ENCODE results near the gene GOLGA6L22. TPM values are rescaled to one million over a fixed set of nuclear protein-coding genes. Genes with fewer than 3 reads are reported as not detected.
"Not testable (repeated sequence)": the region's sequence is repeated elsewhere in the genome, so short reads cannot be mapped to it uniquely, and the experiment has no call there.

GOLGA6L22 gene, protein sequence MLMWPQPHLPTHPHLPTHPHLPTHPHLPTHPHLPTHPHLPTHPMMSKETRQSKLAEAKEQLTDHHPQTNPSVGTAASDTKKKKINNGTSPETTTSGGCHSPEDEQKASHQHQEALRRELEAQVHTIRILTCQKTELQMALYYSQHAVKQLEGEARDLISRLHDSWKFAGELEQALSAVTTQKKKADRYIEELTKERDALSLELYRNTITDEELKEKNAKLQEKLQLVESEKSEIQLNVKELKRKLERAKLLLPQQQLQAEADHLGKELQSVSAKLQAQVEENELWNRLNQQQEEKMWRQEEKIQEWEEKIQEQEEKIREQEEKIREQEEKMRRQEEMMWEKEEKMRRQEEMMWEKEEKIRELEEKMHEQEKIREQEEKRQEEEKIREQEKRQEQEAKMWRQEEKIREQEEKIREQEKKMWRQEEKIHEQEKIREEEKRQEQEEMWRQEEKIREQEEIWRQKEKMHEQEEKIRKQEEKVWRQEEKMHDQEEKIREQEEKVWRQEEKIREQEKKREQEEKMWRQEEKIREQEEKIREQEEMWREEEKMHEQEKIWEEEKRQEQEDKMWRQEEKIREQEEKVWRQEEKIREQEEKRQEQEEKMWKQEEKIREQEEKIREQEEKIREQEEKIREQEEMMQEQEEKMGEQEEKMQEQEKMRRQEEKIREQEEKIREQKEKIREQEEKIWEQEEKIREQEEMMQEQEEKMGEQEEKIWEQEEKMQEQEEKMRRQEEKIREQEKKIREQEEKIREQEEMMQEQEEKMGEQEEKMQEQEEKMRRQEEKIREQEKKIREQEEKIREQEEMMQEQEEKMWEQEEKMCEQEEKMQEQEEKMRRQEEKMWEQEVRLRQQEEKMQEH
- polyA plus RNA-seq = not detected
- long read RNA-seq, donor 1 = 0 reads
- long read RNA-seq, donor 2 = 0 reads
- long read RNA-seq, donor 3 = 0 reads
- long read RNA-seq, donor 4 = 0 reads
- long read RNA-seq, donor 5 = 0 reads
- long read RNA-seq, donor 6 = 0 reads
- long read RNA-seq, donor 7 = 0 reads
- long read RNA-seq, donor 8 = 0 reads
- long read RNA-seq, donor 9 = 0 reads
- long read RNA-seq, donor 10 = 0 reads

DNA sequence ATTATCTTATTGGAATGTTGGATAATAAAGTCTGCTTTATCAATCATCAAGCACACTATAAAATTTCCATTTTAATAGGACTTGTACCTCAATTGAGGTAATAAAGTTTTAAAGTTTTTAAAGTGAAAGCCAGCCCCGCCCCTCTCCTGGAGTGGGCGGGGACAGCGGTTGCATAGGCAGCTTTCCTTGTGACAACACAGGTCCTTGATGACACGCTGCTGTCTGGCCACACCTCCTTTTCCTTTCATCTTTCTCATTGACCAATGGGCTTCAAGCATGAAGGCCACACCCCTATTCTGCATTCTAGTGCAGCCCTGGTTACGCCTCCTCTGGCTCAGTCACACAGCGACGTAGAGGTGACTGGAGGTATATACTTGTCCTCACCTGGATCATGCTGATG lies at the start of gene GOLGA6L22:
GOLGA6L22 (plus strand) TSS at position 301 of the 400 bp plus-strand sequence; CDS start at position 392, 91 bp downstream.
- H3K27ac ChIP-seq (ENCODE audit: low read depth in 1 of 3, low read length in 2 of 3); H3K27me3 ChIP-seq (ENCODE audit: control insufficient read depth in 3 of 3, insufficient read depth in 3 of 3, low read length in 3 of 3); H3K4me3 ChIP-seq (ENCODE audit: low read depth in 1 of 3, low read length in 3 of 3); DNase-seq; H3K4me1 ChIP-seq (ENCODE audit: control insufficient read depth in 3 of 3, insufficient read depth in 2 of 3, low read depth in 1 of 3, low read length in 2 of 3); H3K9me3 ChIP-seq (ENCODE audit: control insufficient read depth in 2 of 2, insufficient read depth in 1 of 2, low read depth in 1 of 2, low read length in 1 of 2); H3K36me3 ChIP-seq (ENCODE audit: control insufficient read depth in 3 of 3, insufficient read depth in 2 of 3, low read depth in 1 of 3, low read length in 3 of 3); FAIRE-seq: not testable (repeated sequence)
- no CpG with 5 or more reads among the region's 7 CpGs for WGBS, 3 donors

- WGBS, 3 donors = 41 to 76% (median 69%) methylated on average over 3 to 11 of the region's 19 CpGs
- H3K4me3 ChIP-seq (ENCODE audit: low read depth in 1 of 3, low read length in 3 of 3); H3K9me3 ChIP-seq (ENCODE audit: control insufficient read depth in 2 of 2, insufficient read depth in 1 of 2, low read depth in 1 of 2, low read length in 1 of 2); H3K27me3 ChIP-seq (ENCODE audit: control insufficient read depth in 3 of 3, insufficient read depth in 3 of 3, low read length in 3 of 3); H3K36me3 ChIP-seq (ENCODE audit: control insufficient read depth in 3 of 3, insufficient read depth in 2 of 3, low read depth in 1 of 3, low read length in 3 of 3); H3K27ac ChIP-seq (ENCODE audit: low read depth in 1 of 3, low read length in 2 of 3); FAIRE-seq; DNase-seq; H3K4me1 ChIP-seq (ENCODE audit: control insufficient read depth in 3 of 3, insufficient read depth in 2 of 3, low read depth in 1 of 3, low read length in 2 of 3): not testable (repeated sequence)
Measured at GRCh38 chr15:22417288-22417687, 41.4 kb upstream of the GOLGA6L22 start.

DNA sequence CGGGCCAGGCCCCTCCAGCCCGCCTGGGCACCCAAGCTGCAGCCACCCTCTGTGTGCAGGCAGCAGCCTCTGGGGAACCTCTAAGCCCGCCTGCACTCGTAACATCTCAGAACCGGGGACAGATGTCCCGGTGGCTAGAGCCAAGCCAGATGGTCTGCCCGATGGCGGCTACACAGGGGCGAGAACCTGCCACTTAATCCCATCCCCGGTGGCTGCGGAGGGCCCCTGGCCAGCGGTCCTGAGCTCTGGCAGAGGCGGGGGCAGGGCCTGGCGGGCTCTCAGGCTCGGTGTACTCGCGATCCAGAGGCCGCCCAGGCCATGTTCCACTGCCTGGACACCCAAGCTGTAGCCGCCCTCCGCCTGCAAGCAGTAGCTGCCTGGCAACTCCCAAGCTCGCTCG lies 40.9 kb upstream of the GOLGA6L22 start:
- not testable (repeated sequence) for FAIRE-seq; H3K4me3 ChIP-seq (ENCODE audit: low read depth in 1 of 3, low read length in 3 of 3); H3K9me3 ChIP-seq (ENCODE audit: control insufficient read depth in 2 of 2, insufficient read depth in 1 of 2, low read depth in 1 of 2, low read length in 1 of 2); H3K36me3 ChIP-seq (ENCODE audit: control insufficient read depth in 3 of 3, insufficient read depth in 2 of 3, low read depth in 1 of 3, low read length in 3 of 3); H3K27ac ChIP-seq (ENCODE audit: low read depth in 1 of 3, low read length in 2 of 3); DNase-seq; H3K27me3 ChIP-seq (ENCODE audit: control insufficient read depth in 3 of 3, insufficient read depth in 3 of 3, low read length in 3 of 3); H3K4me1 ChIP-seq (ENCODE audit: control insufficient read depth in 3 of 3, insufficient read depth in 2 of 3, low read depth in 1 of 3, low read length in 2 of 3)
- 48 to 73% (median 52%) methylated on average over 5 to 11 of the region's 22 CpGs for WGBS, 3 donors

GRCh38 chr15:22418212-22418611 lies 40.5 kb upstream of the GOLGA6L22 start:
- not testable (repeated sequence) for H3K4me3 ChIP-seq (ENCODE audit: low read depth in 1 of 3, low read length in 3 of 3); H3K9me3 ChIP-seq (ENCODE audit: control insufficient read depth in 2 of 2, insufficient read depth in 1 of 2, low read depth in 1 of 2, low read length in 1 of 2); H3K27me3 ChIP-seq (ENCODE audit: control insufficient read depth in 3 of 3, insufficient read depth in 3 of 3, low read length in 3 of 3); DNase-seq; H3K36me3 ChIP-seq (ENCODE audit: control insufficient read depth in 3 of 3, insufficient read depth in 2 of 3, low read depth in 1 of 3, low read length in 3 of 3); H3K27ac ChIP-seq (ENCODE audit: low read depth in 1 of 3, low read length in 2 of 3); H3K4me1 ChIP-seq (ENCODE audit: control insufficient read depth in 3 of 3, insufficient read depth in 2 of 3, low read depth in 1 of 3, low read length in 2 of 3); FAIRE-seq
- WGBS, 3 donors = no CpG with 5 or more reads among the region's 29 CpGs

DNA sequence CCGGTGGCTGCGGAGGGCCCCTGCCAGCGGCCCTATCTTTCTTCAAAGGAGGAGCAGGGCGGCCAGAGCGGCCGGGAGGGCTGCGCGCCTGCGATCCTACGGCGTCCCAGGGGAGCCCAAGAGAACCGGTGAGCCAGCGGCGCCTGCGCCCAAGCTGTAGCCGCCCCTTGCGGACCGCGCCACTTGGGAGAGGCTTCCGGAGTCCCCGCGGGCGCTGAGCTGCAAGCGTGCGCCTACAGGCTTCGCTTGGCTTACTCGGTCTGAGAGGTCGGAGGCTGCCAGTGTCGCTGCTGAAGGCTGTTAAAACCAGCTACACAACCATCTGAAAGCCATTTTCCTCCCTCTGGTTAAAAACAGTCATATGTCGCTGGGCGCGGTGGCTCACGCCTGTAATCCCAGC lies 40.0 kb upstream of the GOLGA6L22 start:
- not testable (repeated sequence) for H3K27ac ChIP-seq (ENCODE audit: low read depth in 1 of 3, low read length in 2 of 3); H3K4me1 ChIP-seq (ENCODE audit: control insufficient read depth in 3 of 3, insufficient read depth in 2 of 3, low read depth in 1 of 3, low read length in 2 of 3); H3K36me3 ChIP-seq (ENCODE audit: control insufficient read depth in 3 of 3, insufficient read depth in 2 of 3, low read depth in 1 of 3, low read length in 3 of 3); H3K9me3 ChIP-seq (ENCODE audit: control insufficient read depth in 2 of 2, insufficient read depth in 1 of 2, low read depth in 1 of 2, low read length in 1 of 2); FAIRE-seq; H3K27me3 ChIP-seq (ENCODE audit: control insufficient read depth in 3 of 3, insufficient read depth in 3 of 3, low read length in 3 of 3); DNase-seq; H3K4me3 ChIP-seq (ENCODE audit: low read depth in 1 of 3, low read length in 3 of 3)
- 51 to 93% (median 85%) methylated on average over 10 to 17 of the region's 33 CpGs for WGBS, 3 donors

DNA sequence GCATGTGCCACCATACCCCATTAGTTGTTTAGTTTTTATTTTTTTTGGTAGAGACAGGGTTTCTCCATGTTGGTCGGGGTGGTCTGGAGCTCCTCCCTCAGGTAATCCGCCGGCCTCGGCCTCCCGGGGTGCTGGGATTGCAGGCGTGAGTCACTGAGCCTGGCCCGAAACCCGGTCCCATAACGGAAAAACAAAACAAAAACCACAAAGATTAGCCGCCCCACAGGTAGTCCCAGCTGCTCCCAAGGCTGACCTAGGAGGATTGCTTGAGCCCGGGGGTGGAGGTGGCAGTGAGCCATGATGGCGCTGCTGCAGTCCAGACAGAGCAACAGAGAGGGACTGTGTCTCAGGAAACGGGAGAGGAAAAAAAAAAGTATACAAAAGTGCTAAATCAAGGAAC lies 38.4 kb upstream of the GOLGA6L22 start:
- FAIRE-seq, DNase-seq: not testable (repeated sequence)
- WGBS, 3 donors = 63 to 83% (median 66%) methylated on average over 9 to 10 of the region's 13 CpGs

GRCh38 chr15:22429426-22429825 lies 29.3 kb upstream of the GOLGA6L22 start:
- FAIRE-seq; H3K36me3 ChIP-seq (ENCODE audit: control insufficient read depth in 3 of 3, insufficient read depth in 2 of 3, low read depth in 1 of 3, low read length in 3 of 3); DNase-seq; H3K27ac ChIP-seq (ENCODE audit: low read depth in 1 of 3, low read length in 2 of 3); H3K9me3 ChIP-seq (ENCODE audit: control insufficient read depth in 2 of 2, insufficient read depth in 1 of 2, low read depth in 1 of 2, low read length in 1 of 2); H3K4me3 ChIP-seq (ENCODE audit: low read depth in 1 of 3, low read length in 3 of 3); H3K4me1 ChIP-seq (ENCODE audit: control insufficient read depth in 3 of 3, insufficient read depth in 2 of 3, low read depth in 1 of 3, low read length in 2 of 3); H3K27me3 ChIP-seq (ENCODE audit: control insufficient read depth in 3 of 3, insufficient read depth in 3 of 3, low read length in 3 of 3): not testable (repeated sequence)
- 24 to 59% (median 55%) methylated on average over 3 to 7 of the region's 11 CpGs for WGBS, 3 donors

More for the DNA sequence above, 38.4 kb upstream of the GOLGA6L22 start:
- not testable (repeated sequence) for H3K27ac ChIP-seq (ENCODE audit: low read depth in 1 of 3, low read length in 2 of 3); H3K9me3 ChIP-seq (ENCODE audit: control insufficient read depth in 2 of 2, insufficient read depth in 1 of 2, low read depth in 1 of 2, low read length in 1 of 2); H3K36me3 ChIP-seq (ENCODE audit: control insufficient read depth in 3 of 3, insufficient read depth in 2 of 3, low read depth in 1 of 3, low read length in 3 of 3); H3K27me3 ChIP-seq (ENCODE audit: control insufficient read depth in 3 of 3, insufficient read depth in 3 of 3, low read length in 3 of 3); H3K4me1 ChIP-seq (ENCODE audit: control insufficient read depth in 3 of 3, insufficient read depth in 2 of 3, low read depth in 1 of 3, low read length in 2 of 3); H3K4me3 ChIP-seq (ENCODE audit: low read depth in 1 of 3, low read length in 3 of 3)

DNA sequence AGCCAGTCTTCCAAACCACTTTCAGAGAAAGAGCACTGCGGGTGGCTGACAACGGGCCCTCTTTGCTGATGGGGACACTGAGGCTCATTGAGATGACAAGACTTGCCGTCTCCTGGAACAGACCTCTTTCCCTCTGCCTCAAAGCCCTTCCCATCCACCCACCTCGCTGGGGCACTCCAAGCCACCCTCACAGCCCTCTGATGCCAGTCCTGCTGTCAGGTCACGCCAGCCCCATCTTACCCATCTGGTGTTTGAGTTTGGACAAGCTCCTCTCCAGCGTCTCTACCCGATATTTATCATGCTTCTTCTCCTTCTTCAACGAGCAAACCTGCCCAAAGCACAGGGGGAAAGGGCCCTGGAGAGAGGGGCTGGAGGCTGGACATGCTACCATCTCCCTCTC lies 27.0 kb upstream of the GOLGA6L22 start:
- not testable (repeated sequence) for FAIRE-seq; H3K27me3 ChIP-seq (ENCODE audit: control insufficient read depth in 3 of 3, insufficient read depth in 3 of 3, low read length in 3 of 3); DNase-seq; H3K4me1 ChIP-seq (ENCODE audit: control insufficient read depth in 3 of 3, insufficient read depth in 2 of 3, low read depth in 1 of 3, low read length in 2 of 3); H3K4me3 ChIP-seq (ENCODE audit: low read depth in 1 of 3, low read length in 3 of 3); H3K9me3 ChIP-seq (ENCODE audit: control insufficient read depth in 2 of 2, insufficient read depth in 1 of 2, low read depth in 1 of 2, low read length in 1 of 2); H3K36me3 ChIP-seq (ENCODE audit: control insufficient read depth in 3 of 3, insufficient read depth in 2 of 3, low read depth in 1 of 3, low read length in 3 of 3); H3K27ac ChIP-seq (ENCODE audit: low read depth in 1 of 3, low read length in 2 of 3)
- 82 to 87% (median 84%) methylated on average over 4 to 7 of the region's 8 CpGs for WGBS, 3 donors
